GM18502 (cell line): ENCODE data around the gene CBLC.
"Not testable (repeated sequence)": the region's sequence is repeated elsewhere in the genome, so short reads cannot be mapped to it uniquely, and the experiment has no call there.

ENCODE experiments used
- ATAC-seq: cut with Tn5 transposase; IDR thresholded peaks from one replicate; pipeline ENCODE4 v1.9.1; 2021; ENCODE audit warnings: mild to moderate bottlenecking; ENCODE audit not compliant: unreplicated experiment, poor library complexity

Gene CBLC

GRCh38 chr19:44762038-44762437 lies 15.7 kb upstream of the CBLC start:
- ATAC-seq = no peak

GRCh38 chr19:44765033-44765948 lies 12.4 kb upstream of the CBLC start:
- ATAC-seq = no peak

DNA sequence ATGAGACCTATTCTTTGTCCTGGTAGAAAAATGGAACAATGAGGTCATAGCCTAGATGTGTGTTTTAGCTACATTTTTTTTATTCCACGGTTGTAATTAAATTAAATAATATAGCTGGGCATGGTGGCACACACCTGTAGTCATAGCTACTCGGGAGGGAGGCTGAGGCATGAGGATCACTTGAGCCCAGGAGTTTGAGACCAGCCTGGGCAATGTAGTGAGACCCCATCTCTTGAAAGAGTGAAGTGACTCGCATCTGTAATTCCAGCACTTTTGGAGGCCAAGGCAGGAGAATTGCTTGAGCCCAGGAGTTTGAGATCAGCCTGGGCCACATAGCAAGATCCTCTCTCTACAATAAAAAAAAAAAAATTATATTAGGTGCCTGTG lies 11.7 kb upstream of the CBLC start:
- no peak for ATAC-seq

DNA sequence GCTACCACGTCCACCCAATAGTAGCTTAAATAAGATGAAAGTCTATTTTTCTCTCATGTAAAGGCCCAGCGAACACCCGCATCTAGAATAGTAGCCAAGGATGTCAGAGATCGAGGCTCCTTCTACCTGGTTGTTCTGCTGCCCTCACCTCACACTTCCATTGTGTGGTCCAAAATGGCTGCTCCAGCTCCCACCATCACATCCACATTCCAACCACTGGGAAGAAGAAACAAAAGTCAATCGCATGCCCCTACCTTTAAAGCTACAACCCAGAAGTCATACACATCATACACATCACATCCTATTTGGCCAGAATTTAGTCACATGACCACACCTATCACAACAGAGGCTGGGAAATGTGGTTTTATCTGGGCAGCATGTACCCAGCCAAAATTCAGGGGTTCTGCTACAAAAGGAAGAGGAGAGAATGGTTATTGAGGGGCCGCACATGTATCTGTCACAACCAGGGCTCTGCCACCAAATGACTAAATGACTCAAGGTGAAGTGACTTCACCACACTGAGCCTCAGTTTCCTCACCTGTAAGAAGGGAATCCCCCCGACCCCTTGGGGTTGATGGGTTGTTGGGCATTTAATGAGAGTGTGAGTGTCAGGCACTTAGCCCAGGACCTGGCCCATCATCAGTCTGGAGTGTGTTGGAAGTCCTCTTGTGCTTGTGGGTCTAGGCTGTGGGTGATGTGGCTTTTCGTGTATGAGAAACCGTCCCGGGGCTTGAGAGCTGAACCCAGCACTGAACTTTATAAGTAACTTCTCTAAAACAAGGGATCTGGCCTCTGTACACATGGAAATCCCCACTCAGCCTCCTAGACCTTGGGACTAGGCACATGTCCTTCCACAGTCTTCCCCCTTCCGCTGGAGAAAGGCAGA lies 10.2 kb upstream of the CBLC start:
- no peak for ATAC-seq

DNA sequence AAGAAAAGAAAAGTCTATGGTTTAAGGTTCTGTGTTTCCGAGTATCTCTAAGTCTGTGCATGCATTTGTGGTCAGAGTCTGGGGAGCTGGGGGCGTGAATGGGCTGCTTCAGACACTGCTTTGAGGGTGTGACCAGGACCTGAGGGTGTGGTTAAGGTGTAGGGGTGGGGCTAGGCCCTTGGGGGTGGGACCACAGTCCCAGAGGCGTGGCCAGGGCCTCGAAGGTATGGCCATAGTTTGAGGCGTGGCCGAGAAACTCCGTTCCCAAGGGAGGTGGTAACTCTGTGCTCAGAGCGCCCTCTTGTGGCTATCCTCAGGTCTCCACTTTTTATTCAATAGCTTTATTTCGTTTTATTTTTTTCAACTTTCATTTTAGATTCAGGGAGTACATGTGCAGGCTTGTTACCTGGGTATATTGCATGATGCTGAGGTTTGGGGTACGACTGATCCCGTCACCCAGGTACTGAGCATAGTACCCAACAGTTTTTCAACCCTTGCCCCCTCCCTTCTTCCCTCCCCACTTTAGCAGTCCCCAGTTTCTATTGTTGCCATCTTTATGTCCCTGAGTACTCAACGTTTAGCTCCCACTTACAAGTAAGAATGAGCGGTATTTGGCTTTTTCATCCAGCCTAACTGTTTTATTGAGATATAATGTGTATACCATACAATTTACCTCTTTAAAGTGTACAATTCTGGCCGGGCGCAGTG lies 7.0 kb upstream of the CBLC start:
- peak; percentile 96 for ATAC-seq

- not testable (repeated sequence) for ATAC-seq
Measured at GRCh38 chr19:44772144-44772543, 5.5 kb upstream of the CBLC start.

GRCh38 chr19:44772959-44773358 lies 4.7 kb upstream of the CBLC start:
- ATAC-seq = no peak

DNA sequence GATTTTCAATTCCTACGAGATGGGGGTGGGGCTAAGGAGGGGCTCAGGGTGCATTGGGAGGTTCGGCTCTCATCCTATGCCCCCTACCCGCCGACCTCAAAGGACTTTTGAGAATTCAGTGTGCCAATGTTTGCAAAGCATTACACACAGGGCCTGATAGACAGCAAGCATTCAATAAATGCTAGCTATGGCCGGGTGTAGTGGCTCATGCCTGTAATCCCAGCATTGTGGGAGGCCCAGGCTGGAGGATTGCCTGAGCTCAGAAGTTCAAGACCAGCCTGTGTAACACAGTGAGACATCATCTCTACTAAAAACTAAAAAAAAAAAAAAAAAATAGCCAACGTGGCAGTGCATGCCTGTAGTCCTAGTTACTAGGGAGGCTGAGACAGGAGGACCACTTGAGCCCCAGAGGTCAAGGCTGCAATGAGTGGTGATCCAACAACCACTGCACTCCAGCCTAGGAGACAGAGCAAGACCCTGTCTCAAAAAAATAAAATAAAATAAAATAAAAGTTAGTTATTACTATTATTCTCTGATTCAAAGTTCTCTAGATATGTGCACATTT lies 1.9 kb upstream of the CBLC start:
- ATAC-seq = no peak

GRCh38 chr19:44776402-44777096 lies 1.1 kb upstream of the CBLC start:
- ATAC-seq = no peak

DNA sequence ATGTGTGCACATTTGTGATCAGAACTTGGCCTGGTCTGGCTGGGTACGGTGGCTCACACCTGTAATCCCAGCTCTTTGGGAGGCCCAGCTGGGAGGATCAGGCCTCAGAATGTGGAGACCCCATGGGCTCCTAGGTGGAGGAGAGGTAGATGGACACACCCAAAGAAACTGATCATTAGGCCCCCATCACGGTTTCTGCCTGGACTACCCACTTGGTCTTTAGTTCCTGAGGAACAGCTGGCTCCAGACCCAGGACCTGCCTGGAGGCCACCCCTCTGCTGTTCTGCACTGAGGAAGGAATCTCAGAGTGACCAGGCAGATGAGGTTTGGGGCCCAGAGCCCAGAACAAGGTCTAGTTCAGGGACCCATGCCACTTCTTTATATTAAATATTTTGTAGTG lies 1.5 kb downstream of the CBLC start:
- ATAC-seq = no peak

DNA sequence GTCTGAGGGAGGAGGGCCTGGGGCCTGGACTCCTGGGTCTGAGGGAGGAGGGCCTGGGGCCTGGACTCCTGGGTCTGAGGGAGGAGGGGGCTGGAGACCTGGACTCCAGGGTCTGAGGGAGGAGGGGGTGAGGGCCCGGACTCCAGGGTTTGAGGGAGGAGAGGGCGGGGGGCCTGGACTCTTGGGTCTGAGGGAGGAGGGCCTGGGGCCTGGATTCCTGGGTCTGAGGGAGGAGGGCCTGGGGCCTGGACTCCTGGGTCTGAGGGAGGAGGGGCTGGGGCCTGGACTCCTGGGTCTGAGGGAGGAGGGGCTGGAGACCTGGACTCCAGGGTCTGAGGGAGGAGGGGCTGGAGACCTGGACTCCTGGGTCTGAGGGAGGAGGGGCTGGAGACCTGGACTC lies 4.0 kb downstream of the CBLC start:
- not testable (repeated sequence) for ATAC-seq

GRCh38 chr19:44782729-44783128 lies 5.0 kb downstream of the CBLC start:
- no peak for ATAC-seq

DNA sequence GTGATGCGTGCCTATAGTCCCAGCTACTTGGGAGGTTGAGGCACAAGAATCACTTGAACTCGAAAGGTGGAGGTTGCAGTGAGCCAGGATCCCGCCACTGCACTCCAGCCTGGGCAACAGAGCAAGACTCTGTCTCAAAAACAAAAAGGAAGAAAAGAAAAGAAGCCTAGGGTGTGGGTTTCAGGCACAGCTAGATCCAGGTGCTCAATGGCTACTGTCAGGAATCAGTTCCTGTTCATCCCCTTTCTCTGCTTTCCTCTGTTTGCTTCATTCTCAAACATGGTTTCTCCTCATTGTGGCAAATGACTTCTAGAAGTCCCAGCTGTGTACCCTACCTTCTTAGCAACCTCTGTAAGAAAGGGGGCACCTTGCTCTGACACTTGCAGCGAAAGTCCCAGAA lies 5.9 kb downstream of the CBLC start:
- no peak for ATAC-seq

DNA sequence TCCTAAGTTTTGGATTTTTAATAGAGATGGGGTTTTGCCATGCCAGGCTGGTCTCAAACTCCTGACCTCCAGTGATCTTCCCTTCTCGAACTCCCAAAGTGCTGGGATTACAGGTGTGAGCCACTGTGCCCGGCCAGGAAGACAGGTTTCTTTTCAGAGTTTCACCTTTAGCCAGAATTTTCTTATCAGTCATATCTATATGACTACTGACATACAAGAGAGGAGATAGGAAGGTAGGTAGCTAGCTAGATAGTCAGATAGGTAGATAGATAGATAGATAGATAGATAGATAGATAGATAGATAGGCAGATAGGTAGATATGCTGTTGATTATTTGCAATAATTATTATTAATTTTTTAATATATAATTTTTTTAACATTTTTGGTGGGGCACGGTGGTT lies 7.6 kb downstream of the CBLC start:
- ATAC-seq = no peak

DNA sequence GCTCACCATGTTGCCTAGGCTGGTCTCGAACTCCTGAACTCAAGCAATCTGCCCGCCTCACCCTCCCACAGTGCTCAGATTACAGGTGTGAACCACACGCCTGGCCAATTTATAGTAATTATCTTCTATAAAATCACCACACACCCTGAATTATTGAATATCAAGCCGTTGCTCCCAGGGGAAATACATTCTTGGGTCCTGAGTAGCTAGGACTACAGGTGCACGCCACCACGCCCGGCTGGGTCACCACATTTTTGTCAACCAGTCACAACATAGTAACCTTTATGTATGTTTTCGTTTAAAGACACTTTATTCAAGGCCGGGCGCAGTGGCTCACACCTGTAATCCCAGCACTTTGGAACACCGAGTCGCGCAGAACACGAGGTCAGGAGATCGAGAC lies 8.3 kb downstream of the CBLC start:
- no peak for ATAC-seq

GRCh38 chr19:44788971-44789370 lies 11.3 kb downstream of the CBLC start:
- ATAC-seq = no peak

GRCh38 chr19:44789943-44790483 lies 12.3 kb downstream of the CBLC start:
- no peak for ATAC-seq

- ATAC-seq = no peak
Measured at GRCh38 chr19:44792281-44792680, 14.6 kb downstream of the CBLC start.

DNA sequence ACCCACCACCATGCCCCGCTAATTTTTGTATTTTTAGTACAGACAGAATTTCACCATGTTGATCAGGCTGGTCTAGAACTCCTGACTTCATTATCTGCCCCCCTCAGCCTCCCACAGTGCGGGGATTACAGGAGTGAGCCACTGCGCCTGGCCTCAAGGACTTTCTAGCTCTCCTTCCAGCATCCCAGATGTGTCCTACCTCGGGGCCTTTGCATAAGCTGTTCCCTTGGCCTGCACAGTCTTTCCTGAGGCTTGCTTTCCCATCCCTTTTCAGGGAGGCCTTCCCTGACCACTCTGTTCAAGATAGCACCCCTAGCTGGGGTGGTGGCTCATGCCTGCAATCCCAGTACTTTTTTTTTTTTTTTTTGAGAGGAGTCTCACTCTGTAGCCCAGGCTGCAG lies 16.9 kb downstream of the CBLC start:
- no peak for ATAC-seq
